HG02588 (cell line): ENCODE results near the gene ASRGL1.
"Not testable (repeated sequence)": the region's sequence is repeated elsewhere in the genome, so short reads cannot be mapped to it uniquely, and the experiment has no call there.

Experiments
- ATAC-seq: cut with Tn5 transposase; IDR thresholded peaks from one replicate; pipeline ENCODE4 v1.9.1; 2021; ENCODE audit warnings: mild to moderate bottlenecking, moderate library complexity; ENCODE audit not compliant: unreplicated experiment

Gene ASRGL1

GRCh38 chr11:62337303-62338181 lies at the start of gene ASRGL1:
TSS of gene ASRGL1 (plus strand) at chr11:62337448. CDS start at chr11:62337978, 530 bp downstream.
- no peak for ATAC-seq

GRCh38 chr11:62295504-62295903 lies 41.7 kb upstream of the ASRGL1 start:
- ATAC-seq = no peak

- ATAC-seq = no peak
Measured at GRCh38 chr11:62298975-62299374, 38.3 kb upstream of the ASRGL1 start, which contains the start of gene SCGB1D4. TSS of gene SCGB1D4 (minus strand) at chr11:62299075. CDS start at chr11:62299010, 65 bp downstream.

GRCh38 chr11:62306227-62306626 lies 31.0 kb upstream of the ASRGL1 start:
- no peak for ATAC-seq

- no peak for ATAC-seq
Measured at GRCh38 chr11:62307950-62308349, 29.3 kb upstream of the ASRGL1 start.

- no peak for ATAC-seq
Measured at GRCh38 chr11:62309991-62310390, 27.3 kb upstream of the ASRGL1 start.

GRCh38 chr11:62315431-62315830 lies 21.8 kb upstream of the ASRGL1 start:
- ATAC-seq = no peak

GRCh38 chr11:62322524-62322923 lies 14.7 kb upstream of the ASRGL1 start:
- no peak for ATAC-seq

- ATAC-seq = no peak
Measured at GRCh38 chr11:62324731-62325556, 12.3 kb upstream of the ASRGL1 start.

- ATAC-seq = not testable (repeated sequence)
Measured at GRCh38 chr11:62325781-62326180, 11.5 kb upstream of the ASRGL1 start.

GRCh38 chr11:62326719-62327118 lies 10.5 kb upstream of the ASRGL1 start:
- ATAC-seq = not testable (repeated sequence)

- ATAC-seq = not testable (repeated sequence)
Measured at GRCh38 chr11:62327541-62327940, 9.7 kb upstream of the ASRGL1 start.

GRCh38 chr11:62331264-62331663 lies 6.0 kb upstream of the ASRGL1 start:
- ATAC-seq = not testable (repeated sequence)

- no peak for ATAC-seq
Measured at GRCh38 chr11:62333768-62334167, 3.5 kb upstream of the ASRGL1 start.

- ATAC-seq = not testable (repeated sequence)
Measured at GRCh38 chr11:62336949-62337302, 322 bp upstream of the ASRGL1 start.

GRCh38 chr11:62338218-62338617 lies 970 bp downstream of the ASRGL1 start:
- ATAC-seq = no peak

GRCh38 chr11:62340269-62340901 lies 3.1 kb downstream of the ASRGL1 start:
- no peak for ATAC-seq

GRCh38 chr11:62341588-62341987 lies 4.3 kb downstream of the ASRGL1 start:
- no peak for ATAC-seq

- not testable (repeated sequence) for ATAC-seq
Measured at GRCh38 chr11:62343646-62344190, 6.5 kb downstream of the ASRGL1 start.

- ATAC-seq = no peak
Measured at GRCh38 chr11:62344210-62344609, 7.0 kb downstream of the ASRGL1 start.

GRCh38 chr11:62345861-62346260 lies 8.6 kb downstream of the ASRGL1 start:
- ATAC-seq = no peak
